HG03025 (cell line): ENCODE data around the gene TUT4.

Experiments used
- ATAC-seq: cut with Tn5 transposase; IDR thresholded peaks from one replicate; pipeline ENCODE4 v1.9.1; 2021; ENCODE audit warnings: mild to moderate bottlenecking, moderate library complexity; ENCODE audit not compliant: unreplicated experiment, low FRiP score

The TUT4 gene

GRCh38 chr1:52534928-52535764 is 17.7 kb downstream of the TUT4 start:
- ATAC-seq = no peak

- ATAC-seq = no peak
Observed at GRCh38 chr1:52533713-52534112, 19.2 kb downstream of the TUT4 start.

GRCh38 chr1:52532731-52533327 is 20.1 kb downstream of the TUT4 start:
- no peak for ATAC-seq

GRCh38 chr1:52532247-52532646 is 20.6 kb downstream of the TUT4 start:
- ATAC-seq = no peak

GRCh38 chr1:52531249-52531872 is 21.5 kb downstream of the TUT4 start:
- no peak for ATAC-seq

- ATAC-seq = no peak
Observed at GRCh38 chr1:52530563-52531144, 22.2 kb downstream of the TUT4 start.

- ATAC-seq = no peak
Observed at GRCh38 chr1:52523376-52523775, 29.5 kb downstream of the TUT4 start.

GRCh38 chr1:52520148-52520547 is 32.7 kb downstream of the TUT4 start:
- ATAC-seq = no peak

GRCh38 chr1:52518962-52519361 is 33.9 kb downstream of the TUT4 start:
- no peak for ATAC-seq

- no peak for ATAC-seq
Observed at GRCh38 chr1:52511851-52512615, 40.9 kb downstream of the TUT4 start.

GRCh38 chr1:52511439-52511838 is 41.5 kb downstream of the TUT4 start:
- no peak for ATAC-seq

- ATAC-seq = no peak
Observed at GRCh38 chr1:52506920-52507546, 45.9 kb downstream of the TUT4 start.

- no peak for ATAC-seq
Observed at GRCh38 chr1:52506349-52506748, 46.5 kb downstream of the TUT4 start.

- no peak for ATAC-seq
Observed at GRCh38 chr1:52504720-52505119, 48.2 kb downstream of the TUT4 start.

GRCh38 chr1:52503706-52504105 is 49.2 kb downstream of the TUT4 start:
- no peak for ATAC-seq

- no peak for ATAC-seq
Observed at GRCh38 chr1:52502789-52503188, 50.1 kb downstream of the TUT4 start.

GRCh38 chr1:52487632-52488031 is 65.3 kb downstream of the TUT4 start:
- no peak for ATAC-seq

- ATAC-seq = no peak
Observed at GRCh38 chr1:52482326-52483004, 70.4 kb downstream of the TUT4 start.

- no peak for ATAC-seq
Observed at GRCh38 chr1:52479076-52479475, 73.8 kb downstream of the TUT4 start.

- no peak for ATAC-seq
Observed at GRCh38 chr1:52477876-52478275, 75.0 kb downstream of the TUT4 start.
